Measurements from ENCODE around the gene BRPF1. TPM values are rescaled to one million over a fixed set of nuclear protein-coding genes. Genes with fewer than 3 reads are reported as not detected.

BRPF1 gene
- total and polyA plus RNA-seq, 4 donors, result 2.0 to 11.2 (median 6.5) TPM

- Histone ChIP-seq H3K4me3 (ENCODE audit: low read depth in 1 of 3, low read length in 3 of 3) (no peak overlapping the region), H3K36me3 (ENCODE audit: control insufficient read depth in 4 of 4, insufficient read depth in 3 of 4, low read depth in 1 of 4, low read length in 3 of 4) (peaks cover 2 to 28% (median 21%) of the 10 kb centered on the region in 4 donors), H3K27me3 (ENCODE audit: control insufficient read depth in 4 of 4, insufficient read depth in 4 of 4, low read length in 3 of 4) (no peaks in the 10 kb centered on the region), H3K9me3 (ENCODE audit: control insufficient read depth in 4 of 4, low read length in 3 of 4) (no peaks in the 10 kb centered on the region), H3K4me1 (ENCODE audit: control insufficient read depth in 4 of 4, insufficient read depth in 4 of 4, low read length in 3 of 4) (peaks cover 6 to 34% (median 18%) of the 10 kb centered on the region in 4 donors), H3K27ac (ENCODE audit: low read depth in 1 of 2, low read length in 2 of 2) (peak overlapping the region; percentile 54 to 79), H3K9ac (ENCODE audit: low read depth in 1 of 2, low read length in 2 of 2) (no peak overlapping the region)
- peak; percentile 17 to 28 for TF ChIP-seq HNF4A (conservative IDR thresholded peaks at IDR 0.05)
- TF ChIP-seq CTCF (IDR thresholded peaks at IDR 0.05; ENCODE audit: low read depth, low read length, missing input control), result no peak
- TF ChIP-seq RXRA (IDR thresholded peaks at IDR 0.05), result no peak
- TF ChIP-seq, protein P1, sequence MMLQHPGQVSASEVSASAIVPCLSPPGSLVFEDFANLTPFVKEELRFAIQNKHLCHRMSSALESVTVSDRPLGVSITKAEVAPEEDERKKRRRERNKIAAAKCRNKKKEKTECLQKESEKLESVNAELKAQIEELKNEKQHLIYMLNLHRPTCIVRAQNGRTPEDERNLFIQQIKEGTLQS (IDR thresholded peaks at IDR 0.05), result no peak
- peak; percentile 18 for TF ChIP-seq REST (IDR thresholded peaks at IDR 0.05)
- peak; percentile 49 for TF ChIP-seq FOXA2 (IDR thresholded peaks at IDR 0.05)
- TF ChIP-seq NR2F2 (IDR thresholded peaks at IDR 0.05), result no peak
- TF ChIP-seq YY1 (IDR thresholded peaks at IDR 0.05), result no peak
- TF ChIP-seq FOXA1 (IDR thresholded peaks at IDR 0.05), result no peak
- TF ChIP-seq TAF1 (conservative IDR thresholded peaks at IDR 0.05), result no peak
- peak; percentile 25 for TF ChIP-seq SP1 (IDR thresholded peaks at IDR 0.05)
- no peak for TF ChIP-seq RAD21 (IDR thresholded peaks at IDR 0.05)
- no peak for DNase-seq (ENCODE audit: low spot score)
- 48% methylated on average over 3 of the region's 3 CpGs for WGBS
These were observed 50.6 kb downstream of the BRPF1 start for GRCh38 chr3:9781978-9782603.

DNA sequence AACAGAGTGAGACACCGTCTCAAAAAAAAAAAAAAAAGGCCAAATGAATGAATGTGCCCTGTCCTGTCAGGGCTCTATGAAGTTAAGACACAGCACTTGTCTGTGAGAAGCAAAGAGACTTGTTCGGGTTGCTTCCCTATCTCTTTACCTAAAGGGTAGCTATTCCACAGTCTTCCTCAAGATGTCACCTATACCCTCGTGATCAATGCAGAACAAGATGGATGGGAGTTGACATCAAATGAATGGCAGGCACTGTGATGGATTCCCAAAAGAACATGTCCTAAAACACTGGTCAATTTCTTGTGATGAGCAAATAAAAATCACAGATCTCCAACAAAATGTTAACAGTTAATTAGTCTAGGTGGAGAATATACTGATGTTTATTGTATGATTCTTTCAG, 51.2 kb downstream of the BRPF1 start:
- no peak overlapping the region for H3K4me3 ChIP-seq (ENCODE audit: low read depth in 1 of 3, low read length in 3 of 3)
- H3K9me3 ChIP-seq (ENCODE audit: control insufficient read depth in 4 of 4, low read length in 3 of 4), result no peaks in the 10 kb centered on the region
- WGBS, result 61% methylated on average over 3 of the region's 3 CpGs
- peak in 1 of 2 donors; percentile 34 for TF ChIP-seq RAD21 (IDR thresholded peaks at IDR 0.05)
- TF ChIP-seq HNF4G (IDR thresholded peaks at IDR 0.05), result no peak
- TF ChIP-seq RXRA (IDR thresholded peaks at IDR 0.05), result no peak
- no peaks in the 10 kb centered on the region for H3K27me3 ChIP-seq (ENCODE audit: control insufficient read depth in 4 of 4, insufficient read depth in 4 of 4, low read length in 3 of 4)
- H3K4me1 ChIP-seq (ENCODE audit: control insufficient read depth in 4 of 4, insufficient read depth in 4 of 4, low read length in 3 of 4), result peaks cover 6 to 34% (median 18%) of the 10 kb centered on the region in 4 donors
- no peak for DNase-seq (ENCODE audit: low spot score)
- H3K27ac ChIP-seq (ENCODE audit: low read depth in 1 of 2, low read length in 2 of 2), result peak overlapping the region in 1 of 2 donors; percentile 54
- no peak overlapping the region for H3K9ac ChIP-seq (ENCODE audit: low read depth in 1 of 2, low read length in 2 of 2)
- peaks cover 2 to 34% (median 24%) of the 10 kb centered on the region in 4 donors for H3K36me3 ChIP-seq (ENCODE audit: control insufficient read depth in 4 of 4, insufficient read depth in 3 of 4, low read depth in 1 of 4, low read length in 3 of 4)
